ENCODE data around the gene FBXL13.

DNA sequence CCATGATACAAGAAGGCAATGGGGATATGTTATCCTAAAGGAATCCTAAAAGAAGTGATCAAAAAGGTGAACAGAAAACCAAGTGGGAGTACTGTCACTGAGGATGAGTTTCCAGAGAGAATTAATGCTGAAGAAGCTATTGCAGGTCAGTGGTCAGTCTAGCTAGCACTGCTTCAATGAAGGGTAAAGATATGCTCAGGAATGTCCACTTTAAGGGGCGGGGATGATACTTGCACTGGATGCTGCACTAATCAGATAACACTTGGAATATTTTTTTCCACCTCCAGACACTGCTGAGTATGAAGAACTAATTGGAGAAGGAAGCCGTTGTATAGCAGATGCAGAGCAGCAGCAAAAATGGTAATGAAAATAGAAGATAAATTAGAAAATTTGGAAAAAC lies 86.5 kb downstream of the FBXL13 start:
- no peak for TF ChIP-seq CTCF (conservative IDR thresholded peaks at IDR 0.05 in 1 of 2, IDR thresholded peaks at IDR 0.05 in 1 of 2; ENCODE audit: extremely low read depth in 1 of 2, insufficient read depth in 1 of 2, low read depth in 1 of 2, low read length in 2 of 2)
- no peak for TF ChIP-seq EZH2 (IDR thresholded peaks at IDR 0.05; ENCODE audit: borderline replicate concordance, low read length)

Measured in mammary epithelial cell (primary cell).